Hepatocyte (in vitro differentiated cells): Measurements from ENCODE around the gene FOSL1. TPM values are rescaled to one million over a fixed set of nuclear protein-coding genes. Genes with fewer than 3 reads are reported as not detected.
A peak's percentile ranks its signal among the peaks of the same experiment; 100 is the strongest.
"Not testable (repeated sequence)": the region's sequence is repeated elsewhere in the genome, so short reads cannot be mapped to it uniquely, and the experiment has no call there.

Experiments used
- DNase-seq: peaks from one replicate; pipeline ENCODE4 v3.0.0-alpha.2; 2016; ENCODE audit warnings: low spot score
- H2AFZ ChIP-seq: fragments of 200-600 bp; sonication (generic); 2 replicates; pipeline ENCODE4 v1.6.0; 2016; ENCODE audit warnings: antibody characterized with exemption, mild to moderate bottlenecking
- H3K27ac ChIP-seq: fragments of 200-600 bp; sonication (generic); 2 replicates; pipeline ENCODE4 v1.5.1; 2016; ENCODE audit warnings: mild to moderate bottlenecking
- H3K27me3 ChIP-seq: fragments of 200-600 bp; sonication (generic); 2 replicates; pipeline ENCODE4 v1.6.1; 2016
- H3K36me3 ChIP-seq: fragments of 200-600 bp; sonication (generic); replicated peaks from 2 replicates; pipeline ENCODE4 v1.5.1; 2016; ENCODE audit warnings: low read depth; ENCODE audit not compliant: insufficient read depth
- H3K4me1 ChIP-seq: fragments of 200-600 bp; sonication (generic); 2 replicates; pipeline ENCODE4 v1.5.1; 2016; ENCODE audit warnings: mild to moderate bottlenecking, moderate library complexity; ENCODE audit not compliant: insufficient read depth
- H3K4me2 ChIP-seq: fragments of 200-600 bp; sonication (generic); 2 replicates; pipeline ENCODE4 v1.6.0; 2016
- H3K4me3 ChIP-seq: fragments of 200-600 bp; sonication (generic); 2 replicates; pipeline ENCODE4 v1.5.1; 2016; ENCODE audit warnings: mild to moderate bottlenecking
- H3K79me2 ChIP-seq: fragments of 200-600 bp; sonication (generic); 2 replicates; pipeline ENCODE4 v1.6.0; 2017; ENCODE audit warnings: mild to moderate bottlenecking
- H3K9me2 ChIP-seq: fragments of 200-600 bp; sonication (generic); replicated peaks from 2 replicates; pipeline ENCODE4 v1.6.0; 2017; ENCODE audit warnings: mild to moderate bottlenecking; ENCODE audit not compliant: insufficient read depth
- H3K9me3 ChIP-seq: fragments of 200-600 bp; sonication (generic); 2 replicates; pipeline ENCODE4 v1.5.1; 2016; ENCODE audit warnings: low read depth, mild to moderate bottlenecking
- H4K20me1 ChIP-seq: fragments of 200-600 bp; sonication (generic); 2 replicates; pipeline ENCODE4 v1.6.0; 2016; ENCODE audit warnings: mild to moderate bottlenecking; ENCODE audit not compliant: insufficient read depth, poor library complexity, severe bottlenecking
- EZH2 ChIP-seq: fragments of 200-600 bp; sonication (generic); IDR thresholded peaks from 2 replicates; pipeline ENCODE4 v1.6.1; 2016; ENCODE audit warnings: antibody characterized with exemption, mild to moderate bottlenecking, borderline replicate concordance
- EZH2phosphoT487 ChIP-seq: fragments of 200-600 bp; sonication (generic); IDR thresholded peaks from one replicate; pipeline ENCODE4 v1.6.1; 2018; ENCODE audit warnings: antibody characterized with exemption, mild to moderate bottlenecking, low read depth, moderate library complexity; ENCODE audit not compliant: unreplicated experiment, severe bottlenecking
- WGBS: methylation state at CpG from one replicate; pipeline ENCODE4 v1.1.6; 2016; ENCODE audit warnings: low lambda C conversion rate; ENCODE audit errors: missing lambda C conversion rate; 5-methylcytosine and 5-hydroxymethylcytosine counted together
- polyA plus RNA-seq: library from polyadenylated mRNA; unstranded; fragments of >200 nt; fragmentation: Nextera tagmentation; extraction: Ambion mirVana; gene quantifications from 2 replicates; pipeline ENCODE4 v1.2.1, GENCODE V29; 2016
- total RNA-seq: library from RNA; depleted of rRNA; stranded (reverse); fragments of >200 nt; gene quantifications from 2 replicates; pipeline ENCODE4 v1.2.3, GENCODE V29; 2014
- TF ChIP-seq, protein P1 (sequence below): fragments of 200-600 bp; sonication (generic); IDR thresholded peaks from 2 replicates; pipeline ENCODE4 v1.5.1; 2016; ENCODE audit warnings: antibody characterized with exemption, mild to moderate bottlenecking; ENCODE audit not compliant: poor library complexity

The FOSL1 gene
- total and polyA plus RNA-seq, 2 experiments from 2014 or later, result 4.5 to 16.5 TPM

- no peak overlapping the region for H2AFZ ChIP-seq
- H3K36me3 ChIP-seq, result no peaks in the 10 kb centered on the region
- TF ChIP-seq, protein P1, sequence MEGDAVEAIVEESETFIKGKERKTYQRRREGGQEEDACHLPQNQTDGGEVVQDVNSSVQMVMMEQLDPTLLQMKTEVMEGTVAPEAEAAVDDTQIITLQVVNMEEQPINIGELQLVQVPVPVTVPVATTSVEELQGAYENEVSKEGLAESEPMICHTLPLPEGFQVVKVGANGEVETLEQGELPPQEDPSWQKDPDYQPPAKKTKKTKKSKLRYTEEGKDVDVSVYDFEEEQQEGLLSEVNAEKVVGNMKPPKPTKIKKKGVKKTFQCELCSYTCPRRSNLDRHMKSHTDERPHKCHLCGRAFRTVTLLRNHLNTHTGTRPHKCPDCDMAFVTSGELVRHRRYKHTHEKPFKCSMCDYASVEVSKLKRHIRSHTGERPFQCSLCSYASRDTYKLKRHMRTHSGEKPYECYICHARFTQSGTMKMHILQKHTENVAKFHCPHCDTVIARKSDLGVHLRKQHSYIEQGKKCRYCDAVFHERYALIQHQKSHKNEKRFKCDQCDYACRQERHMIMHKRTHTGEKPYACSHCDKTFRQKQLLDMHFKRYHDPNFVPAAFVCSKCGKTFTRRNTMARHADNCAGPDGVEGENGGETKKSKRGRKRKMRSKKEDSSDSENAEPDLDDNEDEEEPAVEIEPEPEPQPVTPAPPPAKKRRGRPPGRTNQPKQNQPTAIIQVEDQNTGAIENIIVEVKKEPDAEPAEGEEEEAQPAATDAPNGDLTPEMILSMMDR, result no peak
- no peak for TF ChIP-seq EZH2phosphoT487
- TF ChIP-seq EZH2, result no peak
Measured at GRCh38 chr11:65850217-65851082, 49.7 kb downstream of the FOSL1 start.

GRCh38 chr11:65849771-65850216, 50.4 kb downstream of the FOSL1 start:
- H3K36me3 ChIP-seq, result no peaks in the 10 kb centered on the region
- TF ChIP-seq, protein P1, result no peak
- TF ChIP-seq EZH2phosphoT487 (no peak), EZH2 (no peak)
- no peak overlapping the region for H3K4me3 ChIP-seq

More at GRCh38 chr11:65850217-65851082, 49.7 kb downstream of the FOSL1 start:
- H3K9me2 ChIP-seq, result no peaks in the 10 kb centered on the region
- H4K20me1 ChIP-seq, result peaks cover 17% of the 10 kb centered on the region
- H3K79me2 ChIP-seq, result peaks cover 16% of the 10 kb centered on the region
- 88% methylated on average over 19 of the region's 20 CpGs for WGBS
- H3K27ac ChIP-seq, result no peak overlapping the region
- peak; percentile 7 for DNase-seq
- H3K4me1 ChIP-seq, result peaks cover 25% of the 10 kb centered on the region
- H3K27me3 ChIP-seq, result no peaks in the 10 kb centered on the region
- no peak overlapping the region for H3K4me3 ChIP-seq
- H3K4me2 ChIP-seq, result no peak overlapping the region
- H3K9me3 ChIP-seq, result no peaks in the 10 kb centered on the region

DNA sequence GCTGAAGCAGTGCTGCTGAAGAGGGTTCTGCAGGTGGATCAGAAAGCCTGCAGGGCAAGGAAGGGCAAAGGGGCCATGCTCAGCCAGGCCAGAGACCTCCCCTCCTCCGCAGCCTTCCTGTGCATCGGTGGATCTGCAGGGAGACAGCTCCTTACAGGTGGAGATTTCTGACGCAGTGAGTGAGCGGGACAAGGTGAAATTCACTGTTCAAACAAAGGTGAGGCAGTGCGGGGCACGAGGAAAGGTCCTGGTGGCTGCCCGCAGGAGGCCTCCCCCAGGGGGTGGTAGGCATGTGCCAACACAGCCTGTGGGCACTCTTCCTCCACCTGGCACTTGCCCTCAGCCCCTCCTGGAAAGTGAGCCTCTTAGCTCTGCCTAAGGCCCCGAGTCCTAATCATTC, 50.8 kb downstream of the FOSL1 start:
- Histone ChIP-seq H3K4me1 (peaks cover 17% of the 10 kb centered on the region), H3K9me2 (no peaks in the 10 kb centered on the region), H3K27ac (no peak overlapping the region), H3K79me2 (peaks cover 6% of the 10 kb centered on the region), H4K20me1 (peaks cover 8% of the 10 kb centered on the region), H2AFZ (no peak overlapping the region), H3K4me3 (no peak overlapping the region), H3K9me3 (no peaks in the 10 kb centered on the region), H3K4me2 (no peak overlapping the region), H3K36me3 (no peaks in the 10 kb centered on the region), H3K27me3 (no peaks in the 10 kb centered on the region)
- TF ChIP-seq, protein P1, result no peak
- TF ChIP-seq EZH2phosphoT487 (no peak), EZH2 (no peak)
- 59% methylated on average over 8 of the region's 8 CpGs for WGBS
- peak; percentile 15 for DNase-seq

More at GRCh38 chr11:65849771-65850216, 50.4 kb downstream of the FOSL1 start:
- H3K27me3 ChIP-seq, result no peaks in the 10 kb centered on the region
- no peak overlapping the region for H3K4me2 ChIP-seq
- DNase-seq, result peak; percentile 5
- peaks cover 10% of the 10 kb centered on the region for H3K79me2 ChIP-seq
- peaks cover 12% of the 10 kb centered on the region for H4K20me1 ChIP-seq
- H3K9me3 ChIP-seq, result no peaks in the 10 kb centered on the region
- H3K9me2 ChIP-seq, result no peaks in the 10 kb centered on the region
- 66% methylated on average over 12 of the region's 16 CpGs for WGBS
- H3K27ac ChIP-seq, result no peak overlapping the region
- H2AFZ ChIP-seq, result no peak overlapping the region
- peaks cover 18% of the 10 kb centered on the region for H3K4me1 ChIP-seq

DNA sequence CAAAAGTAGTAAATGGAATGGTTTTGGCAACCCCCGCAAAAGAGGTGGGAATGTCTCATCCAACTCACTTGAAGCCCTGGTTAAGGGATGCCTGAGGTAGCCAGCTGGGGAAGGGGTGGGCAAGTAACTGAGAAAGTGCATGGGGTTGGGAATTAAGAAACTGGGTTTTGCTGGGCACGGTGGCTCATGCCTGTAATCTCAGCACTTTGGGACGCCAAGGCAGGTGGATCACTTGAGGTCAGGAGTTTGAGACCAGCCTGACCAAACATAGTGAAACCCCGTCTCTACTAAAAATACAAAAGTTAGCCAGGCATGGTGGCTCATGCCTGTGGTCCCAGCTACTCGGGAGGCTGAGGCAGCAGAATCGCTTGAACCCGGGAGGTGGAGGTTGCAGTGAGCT, 51.5 kb downstream of the FOSL1 start:
- not testable (repeated sequence) for DNase-seq, H3K79me2 ChIP-seq, H3K36me3 ChIP-seq, H3K4me2 ChIP-seq, H3K27me3 ChIP-seq, H3K27ac ChIP-seq, H2AFZ ChIP-seq, H3K4me3 ChIP-seq, H4K20me1 ChIP-seq, H3K9me2 ChIP-seq, H3K9me3 ChIP-seq
- whole genome bisulfite sequencing, result 71% methylated on average over 7 of the region's 7 CpGs
- H3K4me1 ChIP-seq, result peaks cover 18% of the 10 kb centered on the region
